Stomach (tissue), 9 donors: ENCODE results near the gene TMEM131. TPM values are rescaled to one million over a fixed set of nuclear protein-coding genes. Genes with fewer than 3 reads are reported as not detected.

Source experiments
- DNase-seq, 2 donors: peaks; one replicate each; pipeline versions ENCODE4 v3.0.0 to v3.0.0-alpha.2; 2013 to 2019
- H3K27ac ChIP-seq, 5 donors: fragments of 200-600 bp in 4 of 5; sonication (generic) in 4 of 5; one replicate each; pipeline ENCODE4 v1.5.1; 2013 to 2019; ENCODE audit warnings: mild to moderate bottlenecking in 1 of 5, moderate library complexity in 1 of 5
- H3K27me3 ChIP-seq, 3 donors: fragments of 200-600 bp; sonication (generic); one replicate each; pipeline ENCODE4 v1.5.1; 2017 to 2019; ENCODE audit warnings: mixed run types in 1 of 3
- H3K36me3 ChIP-seq, 4 donors: fragments of 200-600 bp; sonication (generic); 1 replicate in 3 of 4; 2 replicates in 1 of 4; pipeline ENCODE4 v1.5.1; 2016 to 2019
- H3K4me1 ChIP-seq, 4 donors: fragments of 200-600 bp; sonication (generic); one replicate each; pipeline ENCODE4 v1.5.1; 2016 to 2019
- H3K4me3 ChIP-seq, 4 donors: fragments of 200-600 bp; sonication (generic) in 3 of 4; one replicate each; pipeline ENCODE4 v1.5.1; 2016 to 2019; ENCODE audit warnings: mild to moderate bottlenecking in 1 of 4
- H3K9me3 ChIP-seq, 4 donors: fragments of 200-600 bp; sonication (generic); one replicate each; pipeline ENCODE4 v1.5.1; 2016 to 2019
- EP300 ChIP-seq: sonication (generic); formaldehyde crosslinking; IDR thresholded peaks from one replicate; pipeline ENCODE4 v1.6.1; 2017; ENCODE audit warnings: antibody characterized with exemption
- POLR2A ChIP-seq, 4 donors: fragments of 450-650 bp; IDR thresholded peaks; one replicate each; pipeline ENCODE4 v1.6.1; 2016; ENCODE audit warnings: antibody characterized with exemption in 4 of 4, control low read depth in 2 of 4, mild to moderate bottlenecking in 1 of 4, moderate library complexity in 1 of 4
- POLR2AphosphoS5 ChIP-seq, 3 donors: sonication (generic); formaldehyde crosslinking; IDR thresholded peaks; one replicate each; pipeline ENCODE4 v1.6.1; 2016; ENCODE audit warnings: antibody characterized with exemption in 3 of 3
- WGBS, 5 donors: extraction: QIAGEN DNeasy Blood & Tissue Kit in 3 of 5; methylation state at CpG; one replicate each; pipeline versions ENCODE4 v1.1.5 to v1.1.7; 2013 to 2018; 5-methylcytosine and 5-hydroxymethylcytosine counted together
- intact Hi-C: fragments of 100-400 bp; cut with DNase I; formaldehyde crosslinking; loops from one replicate; pipeline ENCODE4 v1.15.1; 2023; ENCODE audit warnings: low total_unique reads
- polyA plus RNA-seq, 3 donors: library from polyadenylated mRNA; stranded (reverse); fragments of 200-250 nt; gene quantifications; one replicate each; pipeline ENCODE4 v1.2.3, GENCODE V29; 2013
- total RNA-seq, 5 donors: library from RNA; depleted of rRNA; stranded (reverse); fragments of >200 nt; gene quantifications; one replicate each; pipeline versions ENCODE4 v1.1.0 to v1.2.3, GENCODE V29; 2014 to 2016
- TF ChIP-seq, protein P1 (sequence below), 7 experiments: fragments of 450-650 bp in 4 of 7; fragments of 200-600 bp in 3 of 7; sonication (generic) in 3 of 7; IDR thresholded peaks; one replicate each; pipeline ENCODE4 v1.5.1; 2016 to 2019; ENCODE audit warnings: antibody characterized with exemption in 7 of 7, control low read depth in 2 of 7, mild to moderate bottlenecking in 1 of 7
- donor health status: healthy with polysubstance abuse.
- donor health status: Bipolar disorder and iron deficiency.
- donor health status: healthy.

TMEM131 gene
- total and polyA plus RNA-seq, 8 donors: 4.4 to 119 (median 43.1) TPM

DNA sequence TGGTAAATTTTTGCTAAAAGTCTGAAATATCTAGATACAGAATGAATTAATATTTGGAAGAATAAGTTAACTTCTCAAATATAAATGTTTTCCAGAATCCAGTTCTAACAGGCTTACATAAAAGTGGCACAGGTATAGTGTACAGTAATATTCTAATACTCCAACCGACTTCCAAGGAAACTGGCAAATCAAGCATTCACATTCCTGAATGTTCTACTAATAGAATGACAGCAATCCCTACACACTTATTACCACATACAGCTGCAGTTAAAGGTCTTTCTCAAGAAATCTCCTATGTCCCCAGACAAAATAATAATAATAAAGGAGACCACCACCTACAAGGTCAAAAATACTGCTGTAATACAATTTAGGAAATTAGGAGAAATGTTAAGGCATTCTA lies 31.9 kb downstream of the TMEM131 start:
- no peak for DNase-seq
- Histone ChIP-seq H3K27me3 (no peaks in the 10 kb centered on the region), H3K4me1 (peaks cover 0 to 67% (median 26%) of the 10 kb centered on the region in 4 donors), H3K27ac (peak overlapping the region in 2 of 5 donors; percentile 17 to 35), H3K9me3 (no peaks in the 10 kb centered on the region), H3K4me3 (no peak overlapping the region), H3K36me3 (no peaks in the 10 kb centered on the region)
- intact Hi-C loops: no loop called here
- no peak for TF ChIP-seq POLR2A (IDR thresholded peaks at IDR 0.05)
- no peak for TF ChIP-seq EP300
- TF ChIP-seq, protein P1, sequence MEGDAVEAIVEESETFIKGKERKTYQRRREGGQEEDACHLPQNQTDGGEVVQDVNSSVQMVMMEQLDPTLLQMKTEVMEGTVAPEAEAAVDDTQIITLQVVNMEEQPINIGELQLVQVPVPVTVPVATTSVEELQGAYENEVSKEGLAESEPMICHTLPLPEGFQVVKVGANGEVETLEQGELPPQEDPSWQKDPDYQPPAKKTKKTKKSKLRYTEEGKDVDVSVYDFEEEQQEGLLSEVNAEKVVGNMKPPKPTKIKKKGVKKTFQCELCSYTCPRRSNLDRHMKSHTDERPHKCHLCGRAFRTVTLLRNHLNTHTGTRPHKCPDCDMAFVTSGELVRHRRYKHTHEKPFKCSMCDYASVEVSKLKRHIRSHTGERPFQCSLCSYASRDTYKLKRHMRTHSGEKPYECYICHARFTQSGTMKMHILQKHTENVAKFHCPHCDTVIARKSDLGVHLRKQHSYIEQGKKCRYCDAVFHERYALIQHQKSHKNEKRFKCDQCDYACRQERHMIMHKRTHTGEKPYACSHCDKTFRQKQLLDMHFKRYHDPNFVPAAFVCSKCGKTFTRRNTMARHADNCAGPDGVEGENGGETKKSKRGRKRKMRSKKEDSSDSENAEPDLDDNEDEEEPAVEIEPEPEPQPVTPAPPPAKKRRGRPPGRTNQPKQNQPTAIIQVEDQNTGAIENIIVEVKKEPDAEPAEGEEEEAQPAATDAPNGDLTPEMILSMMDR (IDR thresholded peaks at IDR 0.05): no peak
- TF ChIP-seq POLR2AphosphoS5 (IDR thresholded peaks at IDR 0.05): no peak
- 24 to 51% (median 40%) methylated on average over 1 of the region's 1 CpG for WGBS, 5 donors

DNA sequence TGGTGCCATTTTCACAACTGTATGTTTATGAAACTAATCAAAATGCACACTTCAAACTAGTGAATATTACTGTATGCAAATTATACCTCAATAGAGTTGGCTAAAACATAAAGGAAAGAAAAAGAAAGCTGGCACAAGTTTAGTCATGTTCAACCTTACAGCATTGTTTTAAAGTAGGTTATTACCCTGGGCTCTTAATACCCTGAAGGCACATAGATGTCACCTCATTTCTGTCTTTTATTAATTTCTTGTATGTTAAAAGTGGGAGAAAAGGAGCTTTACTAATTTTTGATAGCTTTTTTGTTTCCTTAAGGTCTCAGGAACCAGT lies 32.7 kb downstream of the TMEM131 start:
- H3K27me3 ChIP-seq: no peaks in the 10 kb centered on the region
- no peak for DNase-seq
- no peaks in the 10 kb centered on the region for H3K36me3 ChIP-seq
- TF ChIP-seq EP300: no peak
- TF ChIP-seq, protein P1 (IDR thresholded peaks at IDR 0.05): no peak
- TF ChIP-seq POLR2AphosphoS5 (IDR thresholded peaks at IDR 0.05): no peak
- TF ChIP-seq POLR2A (IDR thresholded peaks at IDR 0.05): no peak
- no peak overlapping the region for H3K27ac ChIP-seq
- no peaks in the 10 kb centered on the region for H3K9me3 ChIP-seq
- no peak overlapping the region for H3K4me3 ChIP-seq
- intact Hi-C loops: no loop called here
- peaks cover 0 to 62% (median 28%) of the 10 kb centered on the region in 4 donors for H3K4me1 ChIP-seq

DNA sequence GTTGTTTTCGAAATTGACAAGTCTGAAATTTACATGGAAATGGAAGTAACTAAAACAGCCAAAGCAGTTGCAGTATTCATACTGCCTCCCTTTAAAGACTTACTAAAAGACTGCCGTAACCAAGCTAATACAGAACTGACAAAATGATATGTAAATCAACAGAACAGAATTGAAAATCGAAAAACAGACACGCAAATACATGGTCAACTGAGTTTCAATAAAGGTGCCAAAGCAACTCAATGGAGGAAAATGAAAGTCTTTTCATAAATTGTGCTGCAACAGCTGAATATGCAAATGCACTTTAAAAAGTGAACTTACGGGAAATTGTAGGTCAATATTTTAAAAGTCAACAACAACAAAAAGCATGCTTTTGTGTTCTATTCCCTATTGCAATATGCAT lies 34.2 kb downstream of the TMEM131 start:
- DNase-seq: no peak
- H3K36me3 ChIP-seq: no peaks in the 10 kb centered on the region
- H3K27ac ChIP-seq: no peak overlapping the region
- H3K4me1 ChIP-seq: peaks cover 0 to 55% (median 28%) of the 10 kb centered on the region in 4 donors
- H3K4me3 ChIP-seq: no peak overlapping the region
- TF ChIP-seq POLR2AphosphoS5 (IDR thresholded peaks at IDR 0.05): no peak
- TF ChIP-seq, protein P1 (IDR thresholded peaks at IDR 0.05): no peak
- no peak for TF ChIP-seq EP300
- H3K27me3 ChIP-seq: no peaks in the 10 kb centered on the region
- no peaks in the 10 kb centered on the region for H3K9me3 ChIP-seq
- 77 to 97% (median 94%) methylated on average over 4 to 5 of the region's 5 CpGs for WGBS, 5 donors
- intact Hi-C loops: no loop called here

DNA sequence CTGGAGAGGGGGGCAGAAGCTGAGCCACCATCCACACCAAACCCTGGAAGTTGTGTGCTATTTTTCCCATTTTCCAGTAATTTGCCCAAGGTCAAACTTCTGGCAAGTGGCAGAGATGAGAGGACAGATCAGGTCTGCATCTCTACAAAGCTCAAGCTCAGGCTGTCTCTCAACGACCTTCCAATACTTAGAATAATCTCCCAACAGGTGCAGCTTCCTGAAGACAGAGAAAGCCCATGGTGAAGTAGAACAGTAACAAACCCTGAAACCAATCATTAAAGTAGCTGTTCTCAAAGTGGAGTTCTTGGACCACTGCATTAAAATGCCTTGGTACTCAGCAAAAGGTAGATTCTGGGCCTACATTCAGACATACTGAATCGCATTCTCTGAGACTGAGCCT lies 37.6 kb downstream of the TMEM131 start:
- no peaks in the 10 kb centered on the region for H3K27me3 ChIP-seq
- no peaks in the 10 kb centered on the region for H3K36me3 ChIP-seq
- DNase-seq: no peak
- WGBS, 5 donors: 76 to 82% (median 79%) methylated on average over 2 of the region's 2 CpGs
- peaks cover 0 to 23% (median 15%) of the 10 kb centered on the region in 4 donors for H3K4me1 ChIP-seq
- no peak overlapping the region for H3K27ac ChIP-seq
- no peaks in the 10 kb centered on the region for H3K9me3 ChIP-seq
- TF ChIP-seq, protein P1 (IDR thresholded peaks at IDR 0.05): no peak
- TF ChIP-seq EP300 (no peak), POLR2AphosphoS5 (IDR thresholded peaks at IDR 0.05) (no peak), POLR2A (IDR thresholded peaks at IDR 0.05) (no peak)
- no peak overlapping the region for H3K4me3 ChIP-seq
- intact Hi-C loops: no loop called here
